T-helper 17 cell (primary cell): ENCODE data around the gene LAMTOR2. TPM values are rescaled to one million over a fixed set of nuclear protein-coding genes. Genes with fewer than 3 reads are reported as not detected.
"Not testable (repeated sequence)": the region's sequence is repeated elsewhere in the genome, so short reads cannot be mapped to it uniquely, and the experiment has no call there.

Experiments used
- ATAC-seq: fragments of 150-1000 bp; cut with Tn5 transposase; 2 replicates; pipeline ENCODE4 v1.10.0; 2021; ENCODE audit warnings: mild to moderate bottlenecking, moderate library complexity
- DNase-seq, 3 donors: peaks; one replicate each; pipeline versions ENCODE4 v3.0.0 to v3.0.0-alpha.2; 2020 to 2021
- H3K9me3 ChIP-seq: one replicate; pipeline ENCODE4 v1.7.0; 2013; ENCODE audit warnings: low read length, mild to moderate bottlenecking; ENCODE audit not compliant: control insufficient read depth, poor library complexity, severe bottlenecking
- H3K27ac Mint-ChIP-seq: one replicate; pipeline ENCODE4 v1.8.0; 2022; ENCODE audit warnings: mild to moderate bottlenecking, moderate library complexity, mixed read lengths
- H3K27me3 Mint-ChIP-seq: one replicate; pipeline ENCODE4 v1.8.0; 2022; ENCODE audit warnings: mixed read lengths
- H3K36me3 Mint-ChIP-seq: one replicate; pipeline ENCODE4 v1.8.0; 2022; ENCODE audit warnings: low read depth, mixed read lengths
- H3K4me1 Mint-ChIP-seq: one replicate; pipeline ENCODE4 v1.8.0; 2022; ENCODE audit warnings: mild to moderate bottlenecking, mixed read lengths
- H3K4me3 Mint-ChIP-seq: one replicate; pipeline ENCODE4 v1.8.0; 2022; ENCODE audit warnings: mild to moderate bottlenecking, moderate library complexity, mixed read lengths
- total RNA-seq, 4 donors: library from RNA in 2 of 4; stranded (reverse) in 2 of 4; gene quantifications; one replicate each; pipeline ENCODE4 v1.2.3 and lab custom pipeline; 2022 to 2026

The LAMTOR2 gene
- total RNA-seq, 2 donors from 2014 or later, result 19.4 to 21.4 TPM

DNA sequence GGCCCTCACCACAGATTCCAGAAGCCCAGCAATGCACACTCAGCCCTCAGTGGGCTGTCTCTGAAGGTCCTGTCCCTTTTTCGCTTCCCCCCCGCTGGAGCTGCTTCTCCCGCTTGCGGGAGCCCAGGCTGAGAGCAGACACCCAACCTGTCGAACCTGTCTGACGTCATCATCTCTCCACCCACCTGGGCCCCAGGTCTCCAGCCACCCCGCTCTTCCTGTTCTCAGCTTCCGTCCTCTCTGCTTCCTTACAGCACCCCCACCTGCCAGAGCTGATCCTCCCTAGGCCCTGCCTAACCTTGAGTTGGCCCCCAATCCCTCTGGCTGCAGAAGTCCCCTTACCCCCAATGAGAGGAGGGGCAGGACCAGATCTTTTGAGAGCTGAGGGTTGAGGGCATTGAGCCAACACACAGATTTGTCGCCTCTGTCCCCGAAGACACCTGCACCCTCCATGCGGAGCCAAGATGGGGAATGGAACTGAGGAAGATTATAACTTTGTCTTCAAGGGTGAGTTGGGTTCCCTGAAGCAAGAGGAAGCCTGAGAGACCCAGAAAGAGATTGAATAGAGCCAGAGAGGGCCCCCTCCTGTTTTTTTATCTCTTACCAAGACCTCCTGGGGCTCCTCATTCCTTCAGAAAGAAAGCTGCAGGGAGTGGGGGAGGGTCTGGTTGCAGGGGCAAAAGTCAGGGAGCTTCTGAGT is 6.5 kb downstream of the LAMTOR2 start, which contains the start of gene RAB25:
Gene RAB25, plus strand, starts transcription at position 224 of the 700 bp plus-strand sequence. Its CDS starts 241 bp downstream, at position 465.
- Mint-ChIP-seq H3K27ac (no peak within 1 kb of the TSS), H3K36me3 (no peaks in the 10 kb centered on the region), H3K4me1 (peaks cover 6% of the 10 kb centered on the region), H3K4me3 (peak within 1 kb of the TSS; percentile 9), H3K27me3 (no peaks in the 10 kb centered on the region)
- no peaks in the 10 kb centered on the region for H3K9me3 ChIP-seq
- DNase-seq (no peak), ATAC-seq (peak; percentile 36)

GRCh38 chr1:156062189-156062588 is 7.6 kb downstream of the LAMTOR2 start:
- Mint-ChIP-seq H3K36me3 (no peaks in the 10 kb centered on the region), H3K27ac (no peak overlapping the region), H3K27me3 (no peaks in the 10 kb centered on the region), H3K4me3 (no peak overlapping the region), H3K4me1 (peaks cover 7% of the 10 kb centered on the region)
- no peak for DNase-seq
- no peaks in the 10 kb centered on the region for H3K9me3 ChIP-seq
- no peak for ATAC-seq

- H3K27me3 Mint-ChIP-seq, result no peaks in the 10 kb centered on the region
- ATAC-seq (no peak), DNase-seq (no peak)
- no peak overlapping the region for H3K27ac Mint-ChIP-seq
- no peak overlapping the region for H3K4me3 Mint-ChIP-seq
- no peaks in the 10 kb centered on the region for H3K9me3 ChIP-seq
- H3K4me1 Mint-ChIP-seq, result peaks cover 10% of the 10 kb centered on the region
- H3K36me3 Mint-ChIP-seq, result no peaks in the 10 kb centered on the region
These were observed 9.4 kb downstream of the LAMTOR2 start for GRCh38 chr1:156063997-156064285.

- no peak for DNase-seq
- Mint-ChIP-seq H3K36me3 (no peaks in the 10 kb centered on the region), H3K4me3 (no peak overlapping the region), H3K27ac (no peak overlapping the region), H3K4me1 (peaks cover 10% of the 10 kb centered on the region), H3K27me3 (no peaks in the 10 kb centered on the region)
- ATAC-seq, result no peak
- no peaks in the 10 kb centered on the region for H3K9me3 ChIP-seq
These were observed 10.0 kb downstream of the LAMTOR2 start for GRCh38 chr1:156064615-156065014.

GRCh38 chr1:156065212-156065611 is 10.6 kb downstream of the LAMTOR2 start:
- Mint-ChIP-seq H3K4me1 (peaks cover 10% of the 10 kb centered on the region), H3K36me3 (no peaks in the 10 kb centered on the region), H3K27ac (no peak overlapping the region), H3K4me3 (no peak overlapping the region), H3K27me3 (no peaks in the 10 kb centered on the region)
- ATAC-seq (no peak), DNase-seq (no peak)
- no peaks in the 10 kb centered on the region for H3K9me3 ChIP-seq

- no peaks in the 10 kb centered on the region for H3K9me3 ChIP-seq
- Mint-ChIP-seq H3K36me3 (no peaks in the 10 kb centered on the region), H3K4me1 (peaks cover 10% of the 10 kb centered on the region), H3K4me3 (no peak overlapping the region), H3K27ac (no peak overlapping the region), H3K27me3 (no peaks in the 10 kb centered on the region)
- ATAC-seq (no peak), DNase-seq (no peak)
These were observed 11.3 kb downstream of the LAMTOR2 start for GRCh38 chr1:156065871-156066270.

- Mint-ChIP-seq H3K27me3 (no peaks in the 10 kb centered on the region), H3K36me3 (no peaks in the 10 kb centered on the region), H3K4me1 (peaks cover 12% of the 10 kb centered on the region), H3K27ac (no peak overlapping the region), H3K4me3 (no peak overlapping the region)
- DNase-seq (no peak), ATAC-seq (no peak)
- no peaks in the 10 kb centered on the region for H3K9me3 ChIP-seq
These were observed 12.7 kb downstream of the LAMTOR2 start for GRCh38 chr1:156067262-156067661.

DNA sequence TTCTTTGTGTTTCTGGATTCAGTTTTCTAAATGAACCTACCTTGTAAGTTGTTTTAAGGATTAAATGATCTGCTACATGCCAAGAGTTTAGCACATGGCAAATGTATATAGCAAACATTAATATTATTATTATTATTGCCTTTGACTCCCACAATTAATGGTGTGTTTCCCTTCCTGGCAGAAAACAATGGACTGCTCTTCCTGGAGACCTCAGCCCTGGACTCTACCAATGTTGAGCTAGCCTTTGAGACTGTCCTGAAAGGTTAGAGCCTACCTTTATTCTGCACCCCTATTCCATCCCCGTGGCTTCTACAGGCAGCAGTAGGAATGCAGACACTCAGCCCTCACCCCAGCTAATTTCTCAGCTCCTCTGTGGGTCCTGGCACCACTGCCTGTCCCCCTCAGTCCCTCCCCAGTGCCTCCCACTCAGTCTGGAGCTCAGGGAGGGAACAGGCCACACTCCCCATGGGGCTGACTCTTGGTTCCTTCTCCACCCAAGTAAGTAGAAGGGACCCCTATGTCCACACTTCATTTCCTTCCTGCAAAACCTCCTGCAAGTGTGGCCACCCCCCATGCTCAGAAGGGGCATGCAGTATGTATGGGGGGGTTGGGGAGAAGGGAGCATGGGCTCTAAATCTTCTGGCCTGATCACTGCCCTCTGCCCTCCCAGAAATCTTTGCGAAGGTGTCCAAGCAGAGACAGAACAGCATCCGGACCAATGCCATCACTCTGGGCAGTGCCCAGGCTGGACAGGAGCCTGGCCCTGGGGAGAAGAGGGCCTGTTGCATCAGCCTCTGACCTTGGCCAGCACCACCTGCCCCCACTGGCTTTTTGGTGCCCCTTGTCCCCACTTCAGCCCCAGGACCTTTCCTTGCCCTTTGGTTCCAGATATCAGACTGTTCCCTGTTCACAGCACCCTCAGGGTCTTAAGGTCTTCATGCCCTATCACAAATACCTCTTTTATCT is 15.2 kb downstream of the LAMTOR2 start:
- no peak for DNase-seq
- no peaks in the 10 kb centered on the region for H3K36me3 Mint-ChIP-seq
- H3K27ac Mint-ChIP-seq, result no peak overlapping the region
- no peak for ATAC-seq
- no peaks in the 10 kb centered on the region for H3K9me3 ChIP-seq
- no peak overlapping the region for H3K4me3 Mint-ChIP-seq
- peaks cover 4% of the 10 kb centered on the region for H3K27me3 Mint-ChIP-seq
- H3K4me1 Mint-ChIP-seq, result peaks cover 14% of the 10 kb centered on the region

GRCh38 chr1:156070548-156070947 is 16.0 kb downstream of the LAMTOR2 start:
- DNase-seq (no peak), ATAC-seq (no peak)
- H3K4me1 Mint-ChIP-seq, result peaks cover 13% of the 10 kb centered on the region
- H3K27me3 Mint-ChIP-seq, result peaks cover 11% of the 10 kb centered on the region
- no peaks in the 10 kb centered on the region for H3K9me3 ChIP-seq
- H3K36me3 Mint-ChIP-seq, result no peaks in the 10 kb centered on the region
- no peak overlapping the region for H3K27ac Mint-ChIP-seq
- H3K4me3 Mint-ChIP-seq, result no peak overlapping the region

DNA sequence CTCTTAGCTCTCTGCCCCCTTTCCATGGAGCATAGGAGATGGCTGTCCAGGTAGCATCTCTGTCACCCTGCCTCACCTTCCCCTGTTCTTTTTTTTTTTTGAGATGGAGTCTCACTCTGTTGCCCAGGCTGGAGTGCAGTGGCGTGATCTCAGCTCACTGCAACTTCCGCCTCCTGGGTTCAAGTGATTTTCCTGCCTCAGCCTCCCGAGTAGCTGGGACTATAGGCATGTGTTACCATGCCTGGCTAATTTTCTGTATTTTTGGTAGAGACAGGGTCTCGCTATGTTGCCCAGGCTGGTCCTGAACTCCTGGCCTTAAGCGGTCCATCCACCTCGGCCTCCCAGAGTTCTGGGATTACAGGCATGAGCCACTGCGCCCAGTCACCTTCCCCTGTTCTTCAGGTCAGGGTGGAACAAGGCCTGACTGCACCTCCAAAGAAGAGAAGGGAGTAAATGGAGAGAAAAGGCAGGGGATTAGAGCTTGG is 16.8 kb downstream of the LAMTOR2 start:
- not testable (repeated sequence) for ATAC-seq, H3K27ac Mint-ChIP-seq, H3K36me3 Mint-ChIP-seq, DNase-seq, H3K9me3 ChIP-seq, H3K4me3 Mint-ChIP-seq
- Mint-ChIP-seq H3K27me3 (peaks cover 14% of the 10 kb centered on the region), H3K4me1 (peaks cover 12% of the 10 kb centered on the region)

GRCh38 chr1:156072251-156072650 is 17.7 kb downstream of the LAMTOR2 start:
- peaks cover 9% of the 10 kb centered on the region for H3K4me1 Mint-ChIP-seq
- no peak for DNase-seq

GRCh38 chr1:156073110-156073687 is 18.6 kb downstream of the LAMTOR2 start:
- ATAC-seq (no peak), DNase-seq (no peak)
- Mint-ChIP-seq H3K36me3 (peaks cover 4% of the 10 kb centered on the region), H3K4me3 (no peak overlapping the region), H3K4me1 (peaks cover 8% of the 10 kb centered on the region), H3K27ac (no peak overlapping the region), H3K27me3 (peaks cover 25% of the 10 kb centered on the region)
- H3K9me3 ChIP-seq, result no peaks in the 10 kb centered on the region

More at GRCh38 chr1:156072251-156072650, 17.7 kb downstream of the LAMTOR2 start:
- Mint-ChIP-seq H3K4me3 (no peak overlapping the region), H3K27ac (no peak overlapping the region), H3K27me3 (peaks cover 16% of the 10 kb centered on the region), H3K36me3 (no peaks in the 10 kb centered on the region)
- no peak for ATAC-seq
- H3K9me3 ChIP-seq, result no peaks in the 10 kb centered on the region

- H3K4me3 Mint-ChIP-seq, result no peak overlapping the region
- H3K27me3 Mint-ChIP-seq, result peaks cover 26% of the 10 kb centered on the region
- H3K27ac Mint-ChIP-seq, result no peak overlapping the region
- H3K36me3 Mint-ChIP-seq, result peaks cover 4% of the 10 kb centered on the region
- DNase-seq (no peak), ATAC-seq (no peak)
- H3K4me1 Mint-ChIP-seq, result peaks cover 12% of the 10 kb centered on the region
- no peaks in the 10 kb centered on the region for H3K9me3 ChIP-seq
These were observed 19.2 kb downstream of the LAMTOR2 start for GRCh38 chr1:156073740-156074139.
